Panc1 (cell line): ENCODE results near the gene ECEL1. TPM values are rescaled to one million over a fixed set of nuclear protein-coding genes. Genes with fewer than 3 reads are reported as not detected.
"Not testable (repeated sequence)": the region's sequence is repeated elsewhere in the genome, so short reads cannot be mapped to it uniquely, and the experiment has no call there.

Experiments used
- ATAC-seq: fragments of 200-7000 bp; cut with Tn5 transposase; 2 replicates; pipeline ENCODE4 v1.9.1; 2020; ENCODE audit warnings: mild to moderate bottlenecking, moderate library complexity
- BruUV-seq: library from RNA; stranded (reverse); fragments of 400-500 nt; replicated peaks from 2 replicates; lab custom pipeline; 2021; lab: Mats Ljungman, UMichigan
- CTCF ChIA-PET: fragments of 300-600 bp; sonication (Branson Sonifier 250); formaldehyde crosslinking; loops from one replicate; lab custom pipeline; 2022; ENCODE audit warnings: antibody characterized with exemption; lab: Charles Lee
- POLR2A ChIA-PET: fragments of 300-600 bp; sonication (Branson Sonifier 250); formaldehyde crosslinking; loops from one replicate; lab custom pipeline; 2022; ENCODE audit warnings: antibody characterized with exemption; lab: Charles Lee
- DNase-seq: peaks from one replicate; pipeline ENCODE4 v3.0.0-alpha.2; 2010; ENCODE audit warnings: low read depth, low spot score
- H3K27ac ChIP-seq: 2 replicates; pipeline ENCODE4 v1.5.1; 2011; ENCODE audit warnings: mild to moderate bottlenecking, low read length, inconsistent platforms
- H3K27me3 ChIP-seq: fragments of 200-500 bp; sonication (Bioruptor generic); 2 replicates; pipeline ENCODE4 v1.6.0; 2014; ENCODE audit warnings: low read length, inconsistent platforms; ENCODE audit not compliant: control insufficient read depth, insufficient read depth
- H3K36me3 ChIP-seq: fragments of 200-500 bp; sonication (Bioruptor generic); 2 replicates; pipeline ENCODE4 v1.5.1; 2014; ENCODE audit warnings: inconsistent platforms, mild to moderate bottlenecking, low read length, moderate library complexity; ENCODE audit not compliant: control insufficient read depth, insufficient read depth
- H3K4me1 ChIP-seq: 2 replicates; pipeline ENCODE4 v1.5.1; 2011; ENCODE audit warnings: inconsistent platforms, mild to moderate bottlenecking, low read length, moderate library complexity; ENCODE audit not compliant: control insufficient read depth, insufficient read depth
- H3K4me3 ChIP-seq, 2 experiments: 2 replicates each; pipeline ENCODE4 v1.5.1; 2011 to 2012; ENCODE audit warnings: low read depth in 2 of 2, low read length in 2 of 2, mild to moderate bottlenecking in 2 of 2, inconsistent platforms in 1 of 2, moderate library complexity in 1 of 2
- H3K9me3 ChIP-seq: fragments of 200-500 bp; sonication (Bioruptor generic); 2 replicates; pipeline ENCODE4 v1.5.1; 2014; ENCODE audit warnings: low read depth, mild to moderate bottlenecking, inconsistent platforms, low read length, moderate library complexity; ENCODE audit not compliant: control insufficient read depth, insufficient read depth
- POLR2AphosphoS5 ChIP-seq: IDR thresholded peaks from 2 replicates; pipeline ENCODE4 v1.6.1; 2012; ENCODE audit warnings: mild to moderate bottlenecking, low read depth, low read length, moderate library complexity
- SIN3A ChIP-seq: IDR thresholded peaks from 2 replicates; pipeline ENCODE4 v1.6.1; 2012; ENCODE audit warnings: low read depth, mild to moderate bottlenecking, low read length, moderate library complexity, borderline replicate concordance; ENCODE audit not compliant: insufficient read depth
- TCF7L2 ChIP-seq: IDR thresholded peaks from 2 replicates; pipeline ENCODE4 v1.6.1; 2011; ENCODE audit warnings: mild to moderate bottlenecking, low read depth, low read length, inconsistent platforms
- in situ Hi-C: cut with HindIII; loops from 2 replicates; pipeline ENCODE4 v1.10.0; 2016; ENCODE audit warnings: low sequenced_read_pairs, low pct_unique_long_range_greater_than_20kb
- intact Hi-C: fragments of 100-400 bp; cut with micrococcal nuclease; formaldehyde crosslinking; loops from one replicate; pipeline ENCODE4 v1.10.0; 2022; ENCODE audit not compliant: unreplicated experiment
- total RNA-seq: library from RNA; stranded (reverse); gene quantifications from one replicate; pipeline ENCODE4 v1.2.1, GENCODE V29; 2021; ENCODE audit not compliant: unreplicated experiment
- TF ChIP-seq, protein P1 (sequence below): fragments of 450-650 bp; IDR thresholded peaks from 2 replicates; pipeline ENCODE4 v1.5.1; 2017; ENCODE audit warnings: mild to moderate bottlenecking
- TF ChIP-seq, protein P2 (sequence below), 2 experiments: IDR thresholded peaks; 2 replicates each; pipeline ENCODE4 v1.6.1; 2011 to 2012; ENCODE audit warnings: low read depth in 2 of 2, control low read depth in 1 of 2, low read length in 1 of 2, mild to moderate bottlenecking in 1 of 2, moderate library complexity in 1 of 2; ENCODE audit not compliant: insufficient read depth in 1 of 2

ECEL1 gene
- total RNA-seq, 1 experiment from 2014 or later: 2.9 TPM

DNA sequence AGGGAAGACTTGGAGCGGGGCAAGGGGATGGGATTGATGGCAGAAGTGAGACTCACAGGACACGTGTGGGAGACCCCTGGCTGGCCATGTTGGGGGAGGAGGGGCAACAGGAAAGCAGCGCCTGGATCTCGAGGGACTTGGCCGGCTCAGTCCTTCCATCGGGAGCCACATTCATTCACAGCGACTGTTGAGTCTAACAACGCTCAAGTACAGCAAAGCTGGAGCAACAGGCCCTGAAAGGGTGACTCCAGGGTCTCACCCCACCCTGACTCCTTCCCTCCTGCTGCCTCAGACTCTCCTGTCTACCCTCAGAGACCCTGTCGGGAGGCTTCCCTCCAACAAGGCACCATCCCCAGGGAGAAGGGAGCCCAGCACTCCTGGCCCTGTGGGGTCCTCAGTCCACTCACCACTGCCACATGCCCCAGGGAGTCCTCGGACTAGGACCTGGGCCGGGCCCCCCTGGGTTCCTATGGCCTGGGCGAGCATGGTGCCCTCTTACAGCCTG, 46.4 kb downstream of the ECEL1 start:
- ChIA-PET POLR2A (no interaction called here), CTCF (interaction anchor here (0.6 kb wide), 1 partner anchor 64 kb away, joined by 3 read pairs; no protein-coding TSS in a partner anchor)
- Histone ChIP-seq H3K36me3 (no peaks in the 10 kb centered on the region), H3K9me3 (no peaks in the 10 kb centered on the region), H3K4me3 (no peak overlapping the region), H3K4me1 (peaks cover 5% of the 10 kb centered on the region), H3K27ac (no peak overlapping the region), H3K27me3 (no peaks in the 10 kb centered on the region)
- in situ Hi-C loops (no loop called here), intact Hi-C loops (no loop called here)
- TF ChIP-seq, protein P1, sequence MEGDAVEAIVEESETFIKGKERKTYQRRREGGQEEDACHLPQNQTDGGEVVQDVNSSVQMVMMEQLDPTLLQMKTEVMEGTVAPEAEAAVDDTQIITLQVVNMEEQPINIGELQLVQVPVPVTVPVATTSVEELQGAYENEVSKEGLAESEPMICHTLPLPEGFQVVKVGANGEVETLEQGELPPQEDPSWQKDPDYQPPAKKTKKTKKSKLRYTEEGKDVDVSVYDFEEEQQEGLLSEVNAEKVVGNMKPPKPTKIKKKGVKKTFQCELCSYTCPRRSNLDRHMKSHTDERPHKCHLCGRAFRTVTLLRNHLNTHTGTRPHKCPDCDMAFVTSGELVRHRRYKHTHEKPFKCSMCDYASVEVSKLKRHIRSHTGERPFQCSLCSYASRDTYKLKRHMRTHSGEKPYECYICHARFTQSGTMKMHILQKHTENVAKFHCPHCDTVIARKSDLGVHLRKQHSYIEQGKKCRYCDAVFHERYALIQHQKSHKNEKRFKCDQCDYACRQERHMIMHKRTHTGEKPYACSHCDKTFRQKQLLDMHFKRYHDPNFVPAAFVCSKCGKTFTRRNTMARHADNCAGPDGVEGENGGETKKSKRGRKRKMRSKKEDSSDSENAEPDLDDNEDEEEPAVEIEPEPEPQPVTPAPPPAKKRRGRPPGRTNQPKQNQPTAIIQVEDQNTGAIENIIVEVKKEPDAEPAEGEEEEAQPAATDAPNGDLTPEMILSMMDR: no peak
- TF ChIP-seq, protein P2, sequence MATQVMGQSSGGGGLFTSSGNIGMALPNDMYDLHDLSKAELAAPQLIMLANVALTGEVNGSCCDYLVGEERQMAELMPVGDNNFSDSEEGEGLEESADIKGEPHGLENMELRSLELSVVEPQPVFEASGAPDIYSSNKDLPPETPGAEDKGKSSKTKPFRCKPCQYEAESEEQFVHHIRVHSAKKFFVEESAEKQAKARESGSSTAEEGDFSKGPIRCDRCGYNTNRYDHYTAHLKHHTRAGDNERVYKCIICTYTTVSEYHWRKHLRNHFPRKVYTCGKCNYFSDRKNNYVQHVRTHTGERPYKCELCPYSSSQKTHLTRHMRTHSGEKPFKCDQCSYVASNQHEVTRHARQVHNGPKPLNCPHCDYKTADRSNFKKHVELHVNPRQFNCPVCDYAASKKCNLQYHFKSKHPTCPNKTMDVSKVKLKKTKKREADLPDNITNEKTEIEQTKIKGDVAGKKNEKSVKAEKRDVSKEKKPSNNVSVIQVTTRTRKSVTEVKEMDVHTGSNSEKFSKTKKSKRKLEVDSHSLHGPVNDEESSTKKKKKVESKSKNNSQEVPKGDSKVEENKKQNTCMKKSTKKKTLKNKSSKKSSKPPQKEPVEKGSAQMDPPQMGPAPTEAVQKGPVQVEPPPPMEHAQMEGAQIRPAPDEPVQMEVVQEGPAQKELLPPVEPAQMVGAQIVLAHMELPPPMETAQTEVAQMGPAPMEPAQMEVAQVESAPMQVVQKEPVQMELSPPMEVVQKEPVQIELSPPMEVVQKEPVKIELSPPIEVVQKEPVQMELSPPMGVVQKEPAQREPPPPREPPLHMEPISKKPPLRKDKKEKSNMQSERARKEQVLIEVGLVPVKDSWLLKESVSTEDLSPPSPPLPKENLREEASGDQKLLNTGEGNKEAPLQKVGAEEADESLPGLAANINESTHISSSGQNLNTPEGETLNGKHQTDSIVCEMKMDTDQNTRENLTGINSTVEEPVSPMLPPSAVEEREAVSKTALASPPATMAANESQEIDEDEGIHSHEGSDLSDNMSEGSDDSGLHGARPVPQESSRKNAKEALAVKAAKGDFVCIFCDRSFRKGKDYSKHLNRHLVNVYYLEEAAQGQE (IDR thresholded peaks at IDR 0.05; ENCODE audit: insufficient read depth in 1 of 2, low read depth in 2 of 2, low read length in 1 of 2): no peak
- no peak for TF ChIP-seq TCF7L2
- no peak for TF ChIP-seq SIN3A
- no peak for TF ChIP-seq POLR2AphosphoS5
- ATAC-seq (no peak), DNase-seq (no peak)
- no TSS peak for BruUV-seq

DNA sequence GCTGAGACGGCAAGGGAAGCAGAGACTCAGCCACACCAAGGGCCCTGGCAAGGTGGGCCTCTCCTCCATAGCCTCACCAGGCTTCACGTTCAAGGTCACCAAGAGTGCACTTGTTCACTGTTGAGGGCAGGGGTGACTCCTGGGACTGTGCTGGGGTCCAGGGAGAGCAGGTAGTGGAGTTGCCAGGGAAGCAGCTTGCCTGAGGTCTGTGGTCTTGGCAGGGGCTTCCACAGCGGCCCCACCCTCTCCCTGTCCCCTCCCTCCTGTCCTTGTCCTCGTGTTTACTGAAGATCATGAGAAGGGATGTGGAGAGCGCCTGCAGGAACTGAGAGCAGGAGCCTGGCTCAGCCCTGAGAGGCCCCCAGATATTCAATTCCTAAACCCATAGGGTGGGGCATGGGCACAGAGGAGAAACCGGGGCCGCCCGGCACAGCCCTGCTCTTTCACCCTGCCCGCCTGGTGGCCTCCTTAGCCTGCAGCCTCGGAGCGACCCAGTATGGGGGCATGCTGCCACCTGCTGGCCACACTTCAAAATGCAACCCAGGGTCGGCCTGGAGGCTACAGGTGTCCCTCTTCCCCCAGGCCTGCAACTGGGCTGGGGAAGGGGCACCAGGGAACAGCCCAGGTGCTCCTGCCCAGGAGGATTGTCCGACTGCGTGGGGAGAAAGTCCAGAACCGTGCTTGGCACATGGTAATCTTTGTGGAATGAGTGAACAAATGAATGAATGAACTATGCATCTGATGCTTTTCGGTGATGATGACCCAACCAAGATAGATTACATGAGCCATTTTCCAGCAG, 47.2 kb downstream of the ECEL1 start:
- H3K27ac ChIP-seq, POLR2A ChIA-PET, BruUV-seq: not testable (repeated sequence)

More for the DNA sequence above, 47.2 kb downstream of the ECEL1 start:
- H3K27me3 ChIP-seq, H3K4me3 ChIP-seq, H3K9me3 ChIP-seq, intact Hi-C loops, H3K36me3 ChIP-seq, H3K4me1 ChIP-seq, in situ Hi-C loops: not testable (repeated sequence)
- TF ChIP-seq, protein P1: peak; percentile 94
- CTCF ChIA-PET: interaction anchor here (0.6 to 1.9 kb wide), 4 partner anchors 64 to 104 kb away, joined by 3 to 19 read pairs (median 5); no protein-coding TSS in a partner anchor
- peak; percentile 79 for ATAC-seq
- DNase-seq: peak; percentile 53
